ENCODE data around the gene ZC2HC1B. TPM values are rescaled to one million over a fixed set of nuclear protein-coding genes. Genes with fewer than 3 reads are reported as not detected.

The ZC2HC1B gene
- total RNA-seq, 3 donors from 2014 or later, result not detected

DNA sequence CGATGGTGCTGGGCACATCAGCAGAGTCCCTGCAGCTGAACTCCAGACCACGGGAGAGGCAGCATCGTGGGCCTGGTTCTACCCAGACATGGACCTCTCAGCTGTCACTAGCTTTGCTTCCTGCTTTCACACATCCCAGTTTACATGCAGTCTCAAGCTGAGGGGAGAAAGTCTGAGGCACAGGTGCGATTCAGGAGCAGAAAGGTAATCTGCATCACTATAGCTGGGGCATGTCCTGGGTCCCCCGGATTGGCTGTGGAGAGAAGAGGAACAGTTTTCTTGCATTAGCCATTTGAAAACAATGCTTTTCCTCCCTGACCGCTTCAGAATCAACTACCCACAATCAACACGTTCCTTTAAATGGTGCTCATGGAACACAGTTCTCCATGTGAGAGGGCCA is 83.9 kb downstream of the ZC2HC1B start:
- TF ChIP-seq, protein P1, sequence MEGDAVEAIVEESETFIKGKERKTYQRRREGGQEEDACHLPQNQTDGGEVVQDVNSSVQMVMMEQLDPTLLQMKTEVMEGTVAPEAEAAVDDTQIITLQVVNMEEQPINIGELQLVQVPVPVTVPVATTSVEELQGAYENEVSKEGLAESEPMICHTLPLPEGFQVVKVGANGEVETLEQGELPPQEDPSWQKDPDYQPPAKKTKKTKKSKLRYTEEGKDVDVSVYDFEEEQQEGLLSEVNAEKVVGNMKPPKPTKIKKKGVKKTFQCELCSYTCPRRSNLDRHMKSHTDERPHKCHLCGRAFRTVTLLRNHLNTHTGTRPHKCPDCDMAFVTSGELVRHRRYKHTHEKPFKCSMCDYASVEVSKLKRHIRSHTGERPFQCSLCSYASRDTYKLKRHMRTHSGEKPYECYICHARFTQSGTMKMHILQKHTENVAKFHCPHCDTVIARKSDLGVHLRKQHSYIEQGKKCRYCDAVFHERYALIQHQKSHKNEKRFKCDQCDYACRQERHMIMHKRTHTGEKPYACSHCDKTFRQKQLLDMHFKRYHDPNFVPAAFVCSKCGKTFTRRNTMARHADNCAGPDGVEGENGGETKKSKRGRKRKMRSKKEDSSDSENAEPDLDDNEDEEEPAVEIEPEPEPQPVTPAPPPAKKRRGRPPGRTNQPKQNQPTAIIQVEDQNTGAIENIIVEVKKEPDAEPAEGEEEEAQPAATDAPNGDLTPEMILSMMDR (IDR thresholded peaks at IDR 0.05), result no peak
- Histone ChIP-seq H3K9me3 (no peaks in the 10 kb centered on the region), H3K4me1 (ENCODE audit: low read depth) (peaks cover 14% of the 10 kb centered on the region), H3K4me3 (no peak overlapping the region), H3K36me3 (ENCODE audit: low read depth) (no peaks in the 10 kb centered on the region)
- DNase-seq (no peak), ATAC-seq (no peak)
- intact Hi-C loops (cut with DNase I, micrococcal nuclease), result loop anchor here in 1 of 2 donors (10.0 kb wide), 1 partner anchor 67 kb away; no protein-coding TSS in a partner anchor

DNA sequence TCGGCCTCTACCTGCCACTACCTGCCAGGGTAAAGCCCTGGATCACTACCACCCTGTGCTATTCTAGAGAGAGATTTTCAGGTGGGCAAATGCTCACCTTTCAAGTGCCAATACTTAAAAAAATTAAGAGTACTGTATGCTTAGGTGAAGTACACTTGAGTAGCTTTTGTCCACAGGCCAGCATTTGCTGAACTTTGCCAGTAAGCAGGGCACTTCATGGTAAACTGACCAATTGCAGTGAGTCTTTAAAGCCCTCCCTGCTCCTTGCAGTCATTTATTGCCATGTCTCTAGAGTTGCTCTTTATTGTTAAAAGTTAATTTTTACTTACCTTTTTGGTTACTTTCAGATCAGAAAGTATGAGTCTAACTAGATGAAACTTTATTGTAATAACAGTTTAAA is 85.3 kb downstream of the ZC2HC1B start:
- no peak for DNase-seq
- H3K9me3 ChIP-seq, result no peaks in the 10 kb centered on the region
- H3K4me3 ChIP-seq, result no peak overlapping the region
- TF ChIP-seq, protein P1 (IDR thresholded peaks at IDR 0.05), result no peak
- H3K4me1 ChIP-seq (ENCODE audit: low read depth), result peaks cover 14% of the 10 kb centered on the region
- H3K36me3 ChIP-seq (ENCODE audit: low read depth), result no peaks in the 10 kb centered on the region
- peak; percentile 70 for ATAC-seq
- intact Hi-C loops (cut with DNase I, micrococcal nuclease), result loop anchor here in 1 of 2 donors (10.0 kb wide), 1 partner anchor 65 kb away; no protein-coding TSS in a partner anchor

DNA sequence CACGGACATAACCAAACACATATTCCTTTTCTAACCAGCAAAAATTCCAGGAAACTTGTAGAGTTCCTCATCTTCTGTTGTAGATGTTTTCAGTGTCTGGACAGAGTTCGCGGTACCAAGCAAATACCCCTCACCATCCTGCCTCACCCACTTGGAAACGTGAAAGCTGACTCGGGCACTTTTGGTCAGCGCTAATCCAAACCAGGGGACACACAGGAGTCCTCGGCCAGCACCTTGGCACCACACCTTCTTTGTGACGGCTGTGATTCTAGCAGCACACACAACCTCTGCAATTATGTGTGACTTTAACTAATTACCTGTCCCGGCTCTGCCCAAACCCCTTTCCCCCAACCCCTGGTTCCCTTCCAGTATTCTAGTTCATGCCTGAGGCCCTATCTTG is 85.7 kb downstream of the ZC2HC1B start:
- TF ChIP-seq, protein P1 (IDR thresholded peaks at IDR 0.05), result no peak
- DNase-seq (no peak), ATAC-seq (peak; percentile 46)
- peaks cover 14% of the 10 kb centered on the region for H3K4me1 ChIP-seq (ENCODE audit: low read depth)
- no peak overlapping the region for H3K4me3 ChIP-seq
- intact Hi-C loops (cut with DNase I, micrococcal nuclease), result loop anchor here in 1 of 2 donors (10.0 kb wide), 1 partner anchor 65 kb away; no protein-coding TSS in a partner anchor
- H3K36me3 ChIP-seq (ENCODE audit: low read depth), result no peaks in the 10 kb centered on the region
- H3K9me3 ChIP-seq, result no peaks in the 10 kb centered on the region

DNA sequence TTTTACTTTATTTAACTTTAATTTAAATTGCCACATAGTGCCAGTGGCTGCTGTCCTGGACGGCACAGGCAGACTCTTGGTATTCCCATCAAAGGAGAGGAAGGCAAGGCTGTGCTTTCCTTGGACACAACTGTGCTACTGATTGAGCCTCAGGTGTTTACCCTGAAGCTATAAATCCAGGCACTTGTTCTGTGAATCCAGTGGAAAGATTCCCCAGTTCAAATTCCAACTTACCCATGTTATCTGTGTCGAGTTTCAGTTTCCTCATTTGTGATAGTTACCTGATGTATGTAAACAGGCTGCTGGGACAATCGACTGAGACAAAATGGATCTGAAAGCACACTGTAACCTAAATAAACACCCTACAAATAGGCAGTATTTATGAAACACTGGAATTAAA is 86.6 kb downstream of the ZC2HC1B start:
- ATAC-seq, result peak; percentile 85
- H3K9me3 ChIP-seq, result no peaks in the 10 kb centered on the region
- TF ChIP-seq, protein P1 (IDR thresholded peaks at IDR 0.05), result no peak
- no peak overlapping the region for H3K4me3 ChIP-seq
- intact Hi-C loops (cut with DNase I, micrococcal nuclease), result no loop called here
- H3K36me3 ChIP-seq (ENCODE audit: low read depth), result no peaks in the 10 kb centered on the region
- H3K4me1 ChIP-seq (ENCODE audit: low read depth), result peaks cover 14% of the 10 kb centered on the region
- DNase-seq, result no peak

DNA sequence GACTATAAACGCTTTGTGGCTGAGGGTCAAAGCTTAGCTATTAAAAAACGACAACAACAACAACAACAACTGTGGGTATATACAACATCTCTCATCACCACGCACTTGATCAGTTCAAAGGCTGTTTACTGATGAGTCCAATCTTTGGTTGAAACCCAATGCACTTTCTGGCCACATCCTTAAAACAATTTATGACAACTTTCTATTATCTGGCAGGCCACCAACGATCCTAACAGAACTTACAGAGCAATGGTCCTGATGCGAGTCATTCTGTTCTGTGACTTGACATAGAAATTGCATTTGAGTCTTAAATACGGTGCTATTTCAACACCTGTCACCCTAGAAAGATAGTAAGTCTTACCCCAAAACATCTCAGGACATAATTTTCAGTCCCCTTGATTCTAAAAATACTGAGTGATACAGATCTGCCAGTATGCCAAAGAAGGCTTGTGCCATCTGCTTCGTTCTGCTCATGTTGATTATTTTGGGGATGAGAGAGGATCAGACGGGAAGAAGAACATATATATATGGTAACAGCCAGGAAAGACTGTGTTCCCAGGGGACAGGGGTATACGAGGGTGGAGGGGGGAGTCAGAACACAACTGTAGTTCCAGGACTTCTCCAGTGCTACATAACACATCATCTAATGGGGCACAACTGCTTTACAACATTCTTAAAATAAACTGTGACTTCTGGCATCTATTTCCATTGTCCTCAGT is 87.9 kb downstream of the ZC2HC1B start:
- Histone ChIP-seq H3K4me1 (ENCODE audit: low read depth) (peaks cover 14% of the 10 kb centered on the region), H3K4me3 (no peak overlapping the region), H3K36me3 (ENCODE audit: low read depth) (no peaks in the 10 kb centered on the region), H3K9me3 (no peaks in the 10 kb centered on the region)
- TF ChIP-seq, protein P1 (IDR thresholded peaks at IDR 0.05), result no peak
- intact Hi-C loops (cut with DNase I, micrococcal nuclease), result no loop called here
- no peak for ATAC-seq
- DNase-seq, result no peak
